ENCODE results near the gene TESK2. TPM values are rescaled to one million over a fixed set of nuclear protein-coding genes. Genes with fewer than 3 reads are reported as not detected.
"Not testable (repeated sequence)": the region's sequence is repeated elsewhere in the genome, so short reads cannot be mapped to it uniquely, and the experiment has no call there.

The TESK2 gene
- total RNA-seq, 1 donor from 2014 or later: 1.9 TPM

DNA sequence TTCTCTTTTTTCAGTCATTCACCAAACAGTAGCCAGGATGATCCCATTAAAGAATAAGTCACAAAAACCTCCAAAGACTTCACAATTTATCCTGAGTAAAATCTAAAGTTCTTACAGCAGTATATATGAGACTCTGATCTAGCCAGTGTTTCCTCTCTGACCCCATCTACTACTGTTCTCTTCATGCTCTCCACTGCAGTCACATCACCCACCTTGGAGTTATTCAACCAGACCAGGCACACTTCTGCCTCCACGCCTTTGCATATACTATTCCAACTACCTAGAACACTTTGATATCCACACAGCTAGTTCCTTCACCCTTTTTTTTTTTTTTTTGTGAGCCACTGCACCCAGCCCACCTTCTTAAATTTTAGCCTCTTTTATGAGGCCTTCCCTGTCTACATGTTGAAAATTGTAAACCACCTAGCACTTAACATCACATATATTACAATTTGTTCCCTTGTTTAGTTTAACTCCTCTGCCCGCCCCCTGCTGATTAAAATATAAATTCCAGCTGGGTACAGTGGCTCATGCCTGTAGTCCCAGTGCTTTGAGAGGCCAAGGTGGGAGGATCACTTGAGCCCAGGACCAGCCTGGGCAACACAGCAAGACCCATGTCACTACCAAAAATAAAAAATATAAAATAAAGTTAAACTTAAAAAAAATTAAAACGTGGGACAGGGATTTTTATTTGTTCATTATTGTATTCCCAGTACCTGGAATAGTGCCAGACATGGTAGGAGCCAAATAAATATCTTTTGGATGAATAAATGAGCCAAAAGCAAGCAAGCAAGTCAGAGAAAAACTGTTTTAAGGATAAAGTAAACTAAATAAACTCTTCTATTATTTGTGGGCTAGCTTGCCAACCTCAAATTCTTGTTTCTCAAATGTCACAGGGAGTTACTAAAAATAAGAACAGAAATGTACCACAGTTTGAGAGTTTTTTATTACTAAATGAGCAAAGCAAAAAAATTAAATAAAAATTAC lies 115.6 kb downstream of the TESK2 start:
- DNase-seq: no peak

DNA sequence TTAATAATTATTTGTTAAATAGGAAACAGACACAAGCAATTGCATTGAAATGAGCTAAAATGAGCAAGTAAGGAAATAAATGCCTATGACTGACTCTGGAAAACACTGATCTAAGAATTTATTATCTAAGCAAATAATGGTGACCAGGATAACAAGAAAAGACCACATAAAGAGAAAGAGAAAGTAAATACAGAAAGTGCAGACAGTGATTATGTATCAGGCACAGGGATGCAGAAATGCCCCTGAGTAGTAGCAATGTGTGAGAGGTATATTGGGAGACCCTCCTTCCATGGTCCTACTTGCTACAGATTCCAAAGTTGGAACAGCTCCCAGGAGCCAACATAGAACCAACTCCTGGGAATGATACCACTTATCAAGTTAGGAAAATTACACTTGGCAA lies 117.4 kb downstream of the TESK2 start:
- no peak for DNase-seq

DNA sequence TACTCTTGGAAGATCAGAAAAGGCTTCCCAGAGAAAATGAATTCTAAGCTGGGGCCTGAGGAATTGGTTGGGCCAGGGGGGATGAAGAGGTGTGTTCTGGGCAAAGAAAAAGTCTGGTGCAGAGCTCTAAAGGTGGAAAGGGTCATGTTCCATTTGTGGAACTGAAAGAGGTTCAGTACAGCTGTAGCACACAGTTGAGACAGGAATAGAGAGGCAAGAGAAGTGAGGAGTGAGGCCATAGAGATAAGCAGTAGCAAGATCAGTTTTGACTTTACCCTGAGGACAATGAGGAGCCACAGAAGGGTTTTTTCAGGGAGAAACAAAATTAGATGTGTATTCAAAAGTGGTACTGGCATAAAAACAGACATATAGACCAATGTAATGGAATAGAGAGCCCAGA lies 120.4 kb downstream of the TESK2 start:
- DNase-seq: no peak

DNA sequence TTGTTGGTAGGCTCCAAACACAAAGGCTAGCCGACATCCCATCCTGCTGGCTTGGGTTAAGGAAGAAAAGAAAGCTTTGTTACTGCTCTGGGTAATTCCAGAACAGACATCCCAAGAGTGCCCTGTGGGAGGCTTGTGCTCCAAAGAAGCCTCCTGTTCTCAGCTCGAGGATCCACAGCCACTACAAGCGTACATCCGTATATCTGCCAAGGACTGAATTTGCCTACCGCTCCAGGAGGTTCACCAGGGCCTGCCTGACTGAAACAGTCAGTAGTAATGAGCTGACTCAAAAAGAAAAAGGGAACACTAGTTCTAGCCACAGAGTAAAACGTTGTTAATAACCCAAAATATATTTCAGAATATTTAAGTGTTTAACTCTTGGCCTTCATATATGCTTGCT lies 125.9 kb downstream of the TESK2 start:
- no peak for DNase-seq

DNA sequence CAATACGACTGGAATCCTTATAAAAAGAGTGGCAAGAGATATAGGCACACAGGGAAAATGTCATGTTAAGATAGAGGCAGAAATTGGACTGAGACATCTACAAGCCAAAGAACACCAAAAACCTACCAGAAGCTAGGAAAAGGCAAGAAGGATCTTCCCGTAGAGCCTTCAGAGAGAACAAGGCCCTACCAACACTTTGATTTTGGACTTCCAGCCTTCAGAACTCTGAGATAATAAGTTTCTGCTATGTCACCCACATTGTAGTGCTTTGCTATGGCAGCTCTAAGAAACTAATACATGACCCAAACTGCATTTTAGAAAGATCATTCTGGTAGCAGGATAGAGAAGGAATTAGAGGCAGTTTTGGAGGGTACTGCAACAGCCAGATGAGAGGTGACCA lies 126.7 kb downstream of the TESK2 start:
- no peak for DNase-seq

DNA sequence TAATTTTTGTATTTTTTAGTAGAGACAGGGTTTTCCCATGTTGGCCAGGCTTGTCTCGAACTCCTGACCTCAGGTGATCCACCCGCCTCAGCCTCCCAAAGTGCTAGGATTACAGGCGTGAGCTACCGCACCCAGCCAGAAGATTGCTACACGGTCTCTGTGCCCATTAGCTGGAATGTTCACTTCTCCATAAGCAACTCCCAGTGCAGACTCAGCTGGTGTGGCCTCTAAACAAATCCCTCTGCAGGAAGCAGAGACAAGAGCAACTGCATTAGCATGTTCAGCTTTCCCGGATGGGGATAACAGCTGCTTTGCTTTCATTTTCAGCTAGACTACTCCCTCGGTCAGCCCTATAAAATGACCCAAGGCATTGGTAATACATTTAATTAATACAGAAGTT lies 130.0 kb downstream of the TESK2 start:
- DNase-seq: not testable (repeated sequence)

DNA sequence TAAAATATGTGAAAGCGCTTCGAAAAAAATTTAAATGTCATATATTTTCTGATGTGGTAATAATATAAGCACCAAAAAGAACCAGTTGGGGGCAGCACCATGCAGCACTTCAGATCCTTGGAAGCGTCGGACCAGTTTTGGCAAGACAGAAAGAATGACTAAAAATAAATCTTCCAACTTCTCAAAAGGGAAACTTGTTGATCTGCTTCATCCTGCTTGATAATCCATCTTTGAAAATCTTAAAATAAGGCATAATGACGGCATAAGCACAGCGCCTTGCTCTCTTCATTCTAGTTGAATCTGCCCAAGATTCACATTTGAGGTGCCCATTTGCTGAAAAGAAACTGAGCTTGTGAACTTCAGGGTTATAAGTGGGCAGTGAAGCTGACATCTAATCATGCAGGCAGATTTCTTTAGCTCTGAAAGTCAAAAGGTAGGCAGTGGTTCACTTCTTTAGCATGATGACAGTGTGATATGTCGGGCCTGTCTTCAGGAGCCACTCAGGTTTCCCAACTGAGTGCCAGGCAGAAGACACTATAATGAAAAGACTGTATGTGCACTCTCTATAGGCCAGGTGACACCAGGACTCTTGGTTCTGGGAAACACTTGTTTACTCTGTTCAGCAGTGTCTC lies 131.0 kb downstream of the TESK2 start:
- DNase-seq: peak; percentile 20

DNA sequence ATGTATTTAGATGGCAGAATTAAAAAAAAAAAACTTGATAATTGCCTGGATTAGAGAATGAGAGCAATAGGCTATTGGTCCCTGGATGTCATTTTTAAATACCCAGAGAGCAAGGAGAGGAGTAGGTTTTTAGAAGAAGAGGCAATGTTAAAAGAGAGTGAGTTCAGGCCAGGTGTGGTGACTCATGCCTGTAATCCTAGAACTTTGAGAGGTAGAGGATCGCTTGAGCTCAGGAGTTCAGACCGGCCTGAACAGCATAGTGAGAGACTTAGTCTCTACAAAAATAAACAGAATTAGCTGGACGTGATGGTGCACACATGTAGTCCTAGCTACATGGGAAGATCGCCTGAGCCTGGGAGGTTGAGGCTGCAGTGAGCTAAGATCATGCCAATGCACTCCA lies 134.8 kb downstream of the TESK2 start:
- DNase-seq: no peak

DNA sequence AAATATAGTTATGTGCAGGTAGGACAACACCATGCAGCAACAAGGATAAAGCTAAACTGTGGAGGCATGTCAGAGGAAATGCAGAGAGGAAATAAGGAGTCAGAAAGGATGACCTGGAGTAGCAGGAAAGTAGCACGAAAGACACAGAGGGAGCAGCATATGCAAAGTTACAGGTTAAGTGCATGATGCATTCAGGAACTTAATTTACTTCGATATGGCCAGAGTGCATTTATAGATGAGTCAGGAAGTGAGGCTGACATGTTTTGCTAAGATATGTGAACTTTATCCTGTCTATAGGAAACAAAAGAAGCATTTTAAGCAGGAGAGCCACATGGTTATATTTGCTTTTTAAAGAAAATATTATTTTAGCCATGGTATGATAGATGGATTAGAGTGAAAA lies 135.3 kb downstream of the TESK2 start:
- DNase-seq: no peak

DNA sequence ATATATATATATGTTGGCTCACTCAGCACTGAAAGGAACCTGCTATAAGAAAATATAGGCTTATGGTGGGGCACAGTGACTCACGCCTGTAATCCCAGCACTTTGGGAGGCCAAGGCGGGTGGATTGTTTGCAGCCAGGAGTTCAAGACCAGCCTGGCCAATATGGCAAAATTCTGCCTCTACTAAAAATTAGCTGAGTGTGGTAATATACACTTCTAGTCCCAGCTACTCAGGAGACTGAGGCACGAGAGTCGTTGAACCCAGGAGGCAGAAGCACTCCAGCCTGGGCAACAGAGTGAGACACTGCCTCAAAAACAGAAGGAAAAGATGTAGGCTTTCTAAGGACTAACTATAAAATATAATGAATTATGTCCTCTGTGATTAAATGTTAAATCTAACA lies 136.1 kb downstream of the TESK2 start:
- no peak for DNase-seq

DNA sequence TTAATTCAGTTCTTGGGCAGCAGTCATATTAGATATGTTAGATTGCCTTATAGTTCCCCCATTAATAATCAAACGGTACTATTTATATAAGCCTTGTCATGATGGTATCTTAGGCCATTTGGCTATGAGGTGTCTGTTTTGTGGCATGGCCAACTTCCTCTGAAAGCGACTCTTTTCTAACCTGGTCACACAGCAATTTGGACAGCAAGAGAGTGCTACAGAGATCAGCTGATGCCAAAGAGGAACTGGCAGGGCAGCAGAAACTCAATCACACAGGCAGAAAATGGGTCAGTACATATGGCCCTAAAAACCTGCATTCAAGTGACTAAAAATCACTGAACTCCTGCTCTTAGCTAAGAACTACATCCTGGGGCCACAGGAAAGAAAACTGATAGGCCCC lies 137.3 kb downstream of the TESK2 start:
- no peak for DNase-seq

DNA sequence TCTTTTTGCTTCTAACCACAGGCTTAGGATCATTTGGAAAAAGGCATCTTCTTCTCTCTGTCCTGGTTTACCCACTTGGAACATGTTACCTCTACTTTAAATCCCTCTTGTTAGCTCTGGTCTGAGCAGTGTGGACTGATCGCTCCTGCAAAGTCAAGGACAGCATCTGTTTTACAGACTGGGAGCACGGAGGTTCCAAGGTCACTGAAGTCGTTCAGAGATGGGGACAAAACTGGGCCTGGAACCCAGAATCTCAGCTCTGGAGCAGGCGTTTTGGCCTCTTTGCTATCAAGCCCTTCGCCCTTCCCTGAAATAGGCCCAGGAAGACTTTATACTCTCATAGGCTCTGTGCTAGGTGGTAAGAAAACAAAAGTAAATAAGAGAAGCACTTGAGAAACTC lies 139.5 kb downstream of the TESK2 start:
- DNase-seq: no peak

DNA sequence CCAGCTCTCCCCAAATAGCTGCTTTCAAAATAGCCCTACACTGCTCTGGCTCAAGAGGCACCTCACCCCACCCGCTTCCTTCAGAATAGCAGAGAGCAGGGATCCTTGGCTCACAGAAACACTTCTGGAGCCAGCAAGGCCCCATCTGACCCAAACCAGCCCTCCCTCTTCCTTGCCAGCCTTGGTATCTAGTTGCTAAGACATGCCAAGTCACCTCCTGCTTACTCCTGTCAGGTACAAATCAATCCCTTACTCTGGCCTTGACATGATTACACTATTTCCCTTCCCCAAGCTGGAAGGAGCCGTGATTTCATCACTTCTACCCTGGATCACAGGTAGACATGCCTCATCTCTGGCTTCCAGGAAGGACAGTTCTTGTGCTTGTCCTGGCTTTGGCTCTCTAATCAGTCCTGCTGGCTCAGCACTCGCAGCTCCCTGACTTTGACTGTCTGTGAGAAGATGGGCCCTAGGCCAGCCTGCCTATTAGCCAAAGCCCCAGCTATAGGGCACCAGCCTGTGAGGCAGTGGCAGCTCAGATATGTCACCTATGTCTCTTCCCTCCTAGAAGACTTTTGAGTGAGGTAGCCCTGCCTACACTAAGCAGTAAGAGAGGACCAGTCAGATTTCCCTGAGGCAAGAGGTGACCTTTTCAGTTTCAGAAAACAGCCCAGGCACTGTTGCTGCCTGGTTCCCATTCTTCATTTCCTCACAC lies 141.8 kb downstream of the TESK2 start:
- no peak for DNase-seq

DNA sequence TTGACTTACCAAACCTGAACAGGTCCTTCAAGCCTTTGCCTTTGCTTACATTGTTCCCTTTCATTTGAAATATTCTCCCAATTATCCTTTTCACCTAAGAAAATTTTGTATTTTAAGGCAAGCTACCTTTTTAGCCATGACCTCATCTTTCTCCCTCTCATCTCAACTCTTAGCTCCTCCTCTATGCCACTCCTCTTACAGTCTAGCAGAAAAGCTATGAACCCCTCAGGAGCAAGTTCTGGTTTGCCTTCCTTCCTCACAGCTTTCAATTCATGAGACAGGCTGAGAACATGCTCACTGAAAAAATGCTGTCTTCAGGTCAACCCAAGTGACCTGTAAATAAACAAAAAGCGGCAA lies 142.4 kb downstream of the TESK2 start:
- DNase-seq: no peak

DNA sequence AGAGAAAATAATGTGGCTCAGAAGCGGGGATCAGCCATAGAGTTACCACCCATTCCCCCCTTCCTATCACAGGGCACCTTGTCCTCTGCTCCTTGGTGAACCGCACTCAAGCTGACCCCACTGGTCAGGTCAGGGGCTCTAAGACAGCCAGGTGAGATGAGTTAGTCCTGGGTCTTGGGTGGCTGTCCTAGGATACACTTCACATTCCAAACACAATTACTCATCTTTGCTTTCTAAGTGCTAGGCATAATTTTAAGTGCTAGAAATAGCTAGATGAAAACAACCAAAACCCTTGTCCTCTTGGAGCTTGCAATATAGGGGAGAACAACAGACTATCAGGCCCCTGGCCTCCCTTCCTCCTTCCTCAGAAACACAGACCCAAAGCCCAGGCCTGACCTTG lies 142.9 kb downstream of the TESK2 start:
- no peak for DNase-seq

DNA sequence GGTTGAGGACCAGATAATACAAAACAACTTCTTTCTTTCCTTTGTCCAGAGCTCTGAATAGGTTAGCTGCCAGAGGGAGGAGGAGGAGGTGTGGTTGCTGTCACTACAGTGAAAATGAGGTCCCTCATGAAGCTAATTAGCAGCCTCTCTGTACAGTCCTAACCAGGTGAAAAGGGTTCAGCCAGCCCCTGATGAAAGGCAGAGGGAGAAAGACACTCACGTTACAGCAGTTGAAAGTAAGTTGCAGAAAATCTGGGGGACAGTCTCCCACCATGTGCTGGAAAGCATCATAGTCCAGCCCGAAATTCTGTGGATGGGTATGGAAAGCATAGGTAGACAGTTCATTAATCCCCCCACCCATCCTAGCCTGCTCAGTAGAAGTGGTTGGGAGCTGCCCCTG lies 144.5 kb downstream of the TESK2 start:
- no peak for DNase-seq

DNA sequence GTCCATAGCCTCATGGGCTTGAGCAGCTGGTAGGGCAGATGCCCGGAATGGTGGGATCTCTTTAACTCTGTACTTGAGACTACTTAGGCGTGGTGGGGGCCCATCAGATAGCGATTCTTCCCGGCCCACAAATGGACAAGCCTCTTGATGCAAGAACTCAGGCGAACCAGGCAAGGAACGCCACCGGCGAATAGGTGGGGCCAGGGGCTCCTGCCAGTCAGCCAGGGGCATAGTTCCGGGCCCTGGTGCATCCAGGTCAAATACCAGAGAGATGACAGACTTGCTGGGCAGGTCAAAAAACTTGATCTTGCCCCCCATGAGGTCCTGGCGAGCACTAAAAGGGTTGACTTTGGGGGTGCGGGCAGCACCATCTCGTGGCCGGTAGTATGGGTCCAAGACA lies 145.9 kb downstream of the TESK2 start:
- DNase-seq: no peak

DNA sequence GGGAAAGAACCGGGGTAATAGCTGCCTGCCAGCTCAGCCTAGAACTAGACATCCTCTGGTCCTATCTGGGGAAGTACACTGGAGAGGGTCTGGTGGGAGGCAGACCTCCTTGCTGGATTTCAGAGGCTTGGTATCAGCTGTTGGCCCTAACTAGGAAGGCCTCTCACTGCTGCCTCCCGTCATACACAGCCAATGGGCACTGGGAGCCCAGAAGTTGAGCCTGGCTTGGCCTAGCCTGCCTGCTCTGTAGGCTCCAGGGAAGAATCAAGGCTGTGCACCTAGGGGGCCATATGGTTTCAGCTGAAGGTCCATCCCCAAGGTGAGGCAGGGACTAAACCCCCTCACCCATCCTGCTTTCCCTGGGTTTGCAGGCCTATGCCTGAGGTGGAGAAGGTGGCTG lies 146.5 kb downstream of the TESK2 start:
- no peak for DNase-seq

DNA sequence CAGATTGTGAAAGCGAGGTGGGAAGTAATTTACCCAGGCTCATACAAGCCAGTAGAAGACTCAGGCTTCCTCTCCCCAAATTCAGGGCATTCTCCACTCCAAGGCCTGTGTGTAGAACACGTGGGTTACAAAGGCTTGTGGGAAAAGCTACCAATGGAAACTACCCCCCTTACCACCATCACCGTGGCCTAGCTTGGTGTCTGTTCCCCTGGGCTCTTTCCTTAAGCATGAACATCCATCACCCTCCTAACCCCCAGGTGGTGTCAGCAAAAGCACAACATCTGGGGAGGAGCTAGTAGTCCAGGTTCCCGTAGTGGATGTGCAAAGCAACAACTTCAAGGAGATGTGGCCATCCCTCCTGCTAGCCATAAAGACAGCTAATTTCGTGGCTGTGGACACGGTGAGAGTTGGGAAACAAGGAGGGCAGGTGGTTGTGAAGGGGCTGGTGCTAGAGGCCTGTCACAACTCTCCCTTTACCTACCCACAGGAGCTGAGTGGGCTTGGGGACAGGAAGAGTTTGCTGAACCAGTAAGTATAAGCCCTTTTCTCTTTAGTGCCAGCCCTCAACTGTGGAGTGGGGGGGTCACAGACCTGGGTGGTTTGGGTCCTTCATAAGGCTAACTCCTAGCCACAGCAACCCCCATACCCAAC lies 150.0 kb downstream of the TESK2 start:
- DNase-seq: no peak

DNA sequence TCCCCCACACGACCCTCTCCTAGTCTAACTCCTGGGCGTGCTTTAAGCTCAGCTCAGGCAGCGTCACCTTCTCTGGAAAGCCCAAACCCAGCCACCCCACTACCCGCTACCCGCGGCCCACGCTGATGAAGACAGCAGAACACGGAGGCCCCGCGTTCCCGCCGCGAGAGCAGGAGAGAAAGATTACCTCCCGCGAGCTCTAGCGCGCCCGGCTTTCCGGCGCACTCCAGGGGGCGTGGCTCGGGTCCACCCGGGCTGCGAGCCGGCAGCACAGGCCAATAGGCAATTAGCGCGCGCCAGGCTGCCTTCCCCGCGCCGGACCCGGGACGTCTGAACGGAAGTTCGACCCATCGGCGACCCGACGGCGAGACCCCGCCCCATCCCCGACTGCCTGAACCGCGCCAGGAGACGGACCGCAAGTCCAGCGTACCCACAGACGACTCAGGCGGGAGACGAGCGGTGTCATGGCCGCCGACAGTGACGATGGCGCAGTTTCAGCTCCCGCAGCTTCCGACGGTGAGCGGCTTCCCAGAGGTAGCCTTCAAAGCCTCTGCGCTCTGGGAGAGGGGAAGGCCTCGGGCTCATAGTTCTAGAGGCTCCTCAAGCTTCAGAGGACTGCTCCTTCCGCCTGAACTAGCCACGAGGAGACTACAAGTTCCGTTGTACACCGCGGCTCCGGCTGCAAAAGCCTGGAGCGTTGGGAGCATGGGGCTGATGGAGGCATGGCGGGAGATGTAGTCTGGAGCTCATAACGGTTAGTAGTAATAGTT lies 151.0 kb downstream of the TESK2 start, which contains the start of the genes MUTYH and TOE1:
Gene MUTYH, minus strand, starts transcription at position 652 of the 770 bp plus-strand sequence. CDS start 5,935 bp downstream, outside the sequence.
Gene TOE1, plus strand, starts transcription at position 382 of the 770 bp plus-strand sequence. Its CDS starts 83 bp downstream, at position 465.
- peak; percentile 88 for DNase-seq

DNA sequence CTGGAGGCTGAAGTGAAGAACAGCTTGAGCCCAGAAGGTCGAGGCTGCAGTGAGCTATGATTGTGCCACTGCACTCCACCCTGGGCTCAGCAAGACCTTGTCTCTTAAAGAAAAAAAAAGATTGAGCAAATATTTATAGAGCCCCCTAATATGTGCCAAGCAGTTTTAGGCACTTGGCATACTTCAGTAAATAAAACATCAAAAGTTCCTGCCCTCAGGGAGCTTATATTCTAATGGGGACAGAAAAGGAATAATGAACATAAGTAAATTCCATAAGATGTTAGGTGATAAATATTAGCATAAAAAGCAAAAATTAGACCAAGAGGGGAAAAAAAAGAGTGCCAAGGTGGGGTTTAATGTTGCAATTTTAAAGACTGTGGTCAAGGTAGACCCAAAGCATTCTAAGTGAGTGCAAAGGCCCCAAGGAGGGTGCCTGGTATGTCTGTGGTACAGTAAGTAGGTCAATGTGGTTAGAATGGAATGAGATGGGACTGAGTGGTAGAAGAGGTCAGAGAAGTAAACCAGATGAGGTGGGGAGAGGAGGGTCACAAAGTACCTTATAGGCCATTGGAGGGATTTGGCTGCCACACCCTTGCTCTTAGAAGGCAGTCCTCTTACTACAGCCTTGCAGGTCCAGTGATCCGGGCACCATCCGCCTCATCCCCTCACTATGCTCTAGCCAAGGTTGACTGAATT lies 153.2 kb downstream of the TESK2 start:
- no peak for DNase-seq

All from occipital lobe (tissue), 2 donors.